ENCODE results near the gene GRID1. TPM values are rescaled to one million over a fixed set of nuclear protein-coding genes. Genes with fewer than 3 reads are reported as not detected.

The GRID1 gene
- total RNA-seq, 1 experiment from 2014 or later: not detected

GRCh38 chr10:86363184-86363832 lies 3.3 kb downstream of the GRID1 start:
- H3K27me3 ChIP-seq (ENCODE audit: insufficient read depth, low read depth): no peaks in the 10 kb centered on the region
- no peak overlapping the region for H2AFZ ChIP-seq
- TF ChIP-seq CTCF (conservative IDR thresholded peaks at IDR 0.05) (no peak), EZH2 (IDR thresholded peaks at IDR 0.05; ENCODE audit: low read depth) (no peak)
- ChIA-PET POLR2A (ENCODE audit: unreplicated experiment) (no interaction called here), CTCF (no interaction called here)
- no peak overlapping the region for H3K27ac ChIP-seq
- H3K4me2 ChIP-seq: no peak overlapping the region
- H3K79me2 ChIP-seq (ENCODE audit: low read depth): no peaks in the 10 kb centered on the region
- no peaks in the 10 kb centered on the region for H3K9me3 ChIP-seq (ENCODE audit: insufficient read depth, low read depth)
- BruUV-seq (replicated peaks): no TSS peak
- intact Hi-C loops (cut with micrococcal nuclease; ENCODE audit: unreplicated experiment): loop anchor here (5.0 kb wide), 1 partner anchor 101 kb away; no protein-coding TSS in a partner anchor
- peak in 1 of 2 experiments; percentile 46 for DNase-seq
- no peaks in the 10 kb centered on the region for H4K20me1 ChIP-seq (ENCODE audit: insufficient read depth)
- no peaks in the 10 kb centered on the region for H3K4me1 ChIP-seq (replicated peaks; ENCODE audit: insufficient read depth)
- H3K9me2 ChIP-seq (ENCODE audit: insufficient read depth): no peaks in the 10 kb centered on the region
- no peaks in the 10 kb centered on the region for H3K36me3 ChIP-seq (ENCODE audit: low read depth)
- no peak overlapping the region for H3K4me3 ChIP-seq
- H3F3A ChIP-seq (ENCODE audit: insufficient read depth, low read depth): no peaks in the 10 kb centered on the region

GRCh38 chr10:86362586-86363183 lies 3.9 kb downstream of the GRID1 start:
- ChIA-PET POLR2A (ENCODE audit: unreplicated experiment) (no interaction called here), CTCF (no interaction called here)
- Histone ChIP-seq H3K4me1 (replicated peaks; ENCODE audit: insufficient read depth) (no peaks in the 10 kb centered on the region), H3K27ac (no peak overlapping the region), H3K4me3 (no peak overlapping the region), H3K9me2 (ENCODE audit: insufficient read depth) (no peaks in the 10 kb centered on the region), H3K36me3 (ENCODE audit: low read depth) (no peaks in the 10 kb centered on the region), H3K79me2 (ENCODE audit: low read depth) (no peaks in the 10 kb centered on the region), H2AFZ (no peak overlapping the region), H3K9me3 (ENCODE audit: insufficient read depth, low read depth) (no peaks in the 10 kb centered on the region), H4K20me1 (ENCODE audit: insufficient read depth) (no peaks in the 10 kb centered on the region), H3F3A (ENCODE audit: insufficient read depth, low read depth) (no peaks in the 10 kb centered on the region), H3K27me3 (ENCODE audit: insufficient read depth, low read depth) (no peaks in the 10 kb centered on the region), H3K4me2 (no peak overlapping the region)
- no peak for TF ChIP-seq CTCF (conservative IDR thresholded peaks at IDR 0.05)
- no TSS peak for BruUV-seq (replicated peaks)
- DNase-seq: no peak
- intact Hi-C loops (cut with micrococcal nuclease; ENCODE audit: unreplicated experiment): loop anchor here (5.0 kb wide), 1 partner anchor 100 kb away; no protein-coding TSS in a partner anchor

GRCh38 chr10:86362129-86362527 lies 4.5 kb downstream of the GRID1 start:
- no peaks in the 10 kb centered on the region for H3K27me3 ChIP-seq (ENCODE audit: insufficient read depth, low read depth)
- no TSS peak for BruUV-seq (replicated peaks)
- no peaks in the 10 kb centered on the region for H4K20me1 ChIP-seq (ENCODE audit: insufficient read depth)
- H2AFZ ChIP-seq: no peak overlapping the region
- H3K4me1 ChIP-seq (replicated peaks; ENCODE audit: insufficient read depth): no peaks in the 10 kb centered on the region
- ChIA-PET POLR2A (ENCODE audit: unreplicated experiment) (interaction anchor here (0.6 kb wide), 1 partner anchor 152 kb away, joined by 7 read pairs; no protein-coding TSS in a partner anchor), CTCF (no interaction called here)
- H3K9me3 ChIP-seq (ENCODE audit: insufficient read depth, low read depth): no peaks in the 10 kb centered on the region
- no peaks in the 10 kb centered on the region for H3F3A ChIP-seq (ENCODE audit: insufficient read depth, low read depth)
- no peaks in the 10 kb centered on the region for H3K79me2 ChIP-seq (ENCODE audit: low read depth)
- intact Hi-C loops (cut with micrococcal nuclease; ENCODE audit: unreplicated experiment): loop anchor here (5.0 kb wide), 1 partner anchor 100 kb away; no protein-coding TSS in a partner anchor
- no peak overlapping the region for H3K4me3 ChIP-seq
- H3K36me3 ChIP-seq (ENCODE audit: low read depth): no peaks in the 10 kb centered on the region
- no peak overlapping the region for H3K27ac ChIP-seq
- no peak overlapping the region for H3K4me2 ChIP-seq
- no peak for DNase-seq
- TF ChIP-seq CTCF (conservative IDR thresholded peaks at IDR 0.05): no peak
- no peak for TF ChIP-seq EZH2 (IDR thresholded peaks at IDR 0.05; ENCODE audit: low read depth)
- H3K9me2 ChIP-seq (ENCODE audit: insufficient read depth): no peaks in the 10 kb centered on the region
